Psoas muscle (tissue), 8 donors: ENCODE data around the gene SMC5. TPM values are rescaled to one million over a fixed set of nuclear protein-coding genes. Genes with fewer than 3 reads are reported as not detected.

ENCODE experiments used
- ATAC-seq, 4 donors: fragments of 200-7000 bp; cut with Tn5 transposase; one replicate each; pipeline ENCODE4 v1.9.1; 2020; ENCODE audit warnings: moderate library complexity in 3 of 4, mild to moderate bottlenecking in 2 of 4
- DNase-seq, 2 donors: peaks; one replicate each; pipeline ENCODE4 v3.0.0-alpha.2; 2020
- H3K27ac ChIP-seq: fragments of 200-600 bp; one replicate; pipeline ENCODE4 v1.8.0; 2022
- H3K27me3 ChIP-seq, 3 donors: fragments of 200-600 bp in 1 of 3; one replicate each; pipeline versions ENCODE4 v1.6.1 to v1.8.0; 2013 to 2022; ENCODE audit warnings: low read length in 2 of 3, mild to moderate bottlenecking in 2 of 3, moderate library complexity in 1 of 3; ENCODE audit not compliant: insufficient read depth in 3 of 3
- H3K36me3 ChIP-seq, 2 donors: fragments of 200-600 bp in 1 of 2; one replicate each; pipeline versions ENCODE4 v1.6.1 to v1.8.0; 2013 to 2022; ENCODE audit warnings: low read depth in 1 of 2, mild to moderate bottlenecking in 1 of 2, moderate library complexity in 1 of 2; ENCODE audit not compliant: insufficient read depth in 1 of 2
- H3K4me1 ChIP-seq: fragments of 200-600 bp; one replicate; pipeline ENCODE4 v1.8.0; 2022
- H3K4me3 ChIP-seq: fragments of 200-600 bp; one replicate; pipeline ENCODE4 v1.8.0; 2022; ENCODE audit warnings: mild to moderate bottlenecking
- H3K9me3 ChIP-seq: fragments of 200-600 bp; one replicate; pipeline ENCODE4 v1.8.0; 2022
- WGBS, 3 donors: extraction: QIAGEN DNeasy Blood & Tissue Kit; methylation state at CpG; one replicate each; pipeline versions ENCODE4 v1.1.6 to v1.1.7; 2013; 5-methylcytosine and 5-hydroxymethylcytosine counted together
- intact Hi-C, 2 donors: fragments of 100-400 bp; cut with DNase I; formaldehyde crosslinking; loops; one replicate each; pipeline versions ENCODE4 v1.11.0 to v1.14.2; 2022
- polyA plus RNA-seq, 3 donors: library from polyadenylated mRNA; stranded (reverse); fragments of 200-250 nt; gene quantifications; one replicate each; pipeline ENCODE4 v1.2.3, GENCODE V29; 2013
- total RNA-seq, 4 donors: library from RNA; stranded (reverse); fragmentation: NEBNext Ultra II Directional in 2 of 4; extraction: Animal tissue kit (Norgen Biotek cat#: 25700) in 2 of 4; gene quantifications; one replicate each; pipeline versions ENCODE4 v1.2.1 to v1.2.4, GENCODE V29; 2021 to 2023
- TF ChIP-seq, protein P1 (sequence below): fragments of 200-600 bp; IDR thresholded peaks from one replicate; pipeline ENCODE4 v1.8.0; 2022; ENCODE audit warnings: antibody characterized with exemption
- donor health status: healthy with polysubstance abuse.
- donor health status: DM: no; HTN: no; CAD: no; lungs with moderate emphysema.
- donor health status: Bipolar disorder and iron deficiency.
- donor health status: healthy.
- donor health status: DM: yes; HTN: yes; CAD: no.
- donor health status: DM: no; HTN: no; CAD: no.
- donor health status: DM: no; HTN: no; CAD: no.
- donor health status: DM: yes; HTN: yes; CAD: no.

The SMC5 gene
- total and polyA plus RNA-seq, 7 donors, result 5.5 to 21.0 (median 18.1) TPM

DNA sequence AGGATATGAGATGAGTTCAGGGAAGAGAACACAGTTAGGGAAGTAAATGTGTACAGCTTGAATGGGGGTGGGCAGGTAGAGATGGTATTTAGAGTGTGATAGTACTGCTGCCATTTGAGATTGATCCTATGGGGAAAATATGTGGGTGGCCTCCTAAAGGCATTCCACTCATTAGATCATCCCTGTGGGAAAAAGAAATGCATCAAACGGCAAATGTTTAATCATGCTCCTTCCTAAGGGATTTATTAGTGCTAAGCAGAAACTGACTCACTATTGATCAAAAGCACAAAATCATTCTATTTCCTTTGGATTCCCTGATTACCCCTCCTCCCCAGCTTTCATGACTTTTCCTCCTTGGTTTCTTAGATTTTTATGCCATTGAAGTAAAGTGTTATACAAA, 36.4 kb upstream of the SMC5 start:
- H3K27ac ChIP-seq, result no peak overlapping the region
- no peaks in the 10 kb centered on the region for H3K27me3 ChIP-seq
- H3K4me3 ChIP-seq, result no peak overlapping the region
- no peaks in the 10 kb centered on the region for H3K36me3 ChIP-seq
- 77 to 84% (median 80%) methylated on average over 1 of the region's 1 CpG for WGBS, 3 donors
- TF ChIP-seq, protein P1, sequence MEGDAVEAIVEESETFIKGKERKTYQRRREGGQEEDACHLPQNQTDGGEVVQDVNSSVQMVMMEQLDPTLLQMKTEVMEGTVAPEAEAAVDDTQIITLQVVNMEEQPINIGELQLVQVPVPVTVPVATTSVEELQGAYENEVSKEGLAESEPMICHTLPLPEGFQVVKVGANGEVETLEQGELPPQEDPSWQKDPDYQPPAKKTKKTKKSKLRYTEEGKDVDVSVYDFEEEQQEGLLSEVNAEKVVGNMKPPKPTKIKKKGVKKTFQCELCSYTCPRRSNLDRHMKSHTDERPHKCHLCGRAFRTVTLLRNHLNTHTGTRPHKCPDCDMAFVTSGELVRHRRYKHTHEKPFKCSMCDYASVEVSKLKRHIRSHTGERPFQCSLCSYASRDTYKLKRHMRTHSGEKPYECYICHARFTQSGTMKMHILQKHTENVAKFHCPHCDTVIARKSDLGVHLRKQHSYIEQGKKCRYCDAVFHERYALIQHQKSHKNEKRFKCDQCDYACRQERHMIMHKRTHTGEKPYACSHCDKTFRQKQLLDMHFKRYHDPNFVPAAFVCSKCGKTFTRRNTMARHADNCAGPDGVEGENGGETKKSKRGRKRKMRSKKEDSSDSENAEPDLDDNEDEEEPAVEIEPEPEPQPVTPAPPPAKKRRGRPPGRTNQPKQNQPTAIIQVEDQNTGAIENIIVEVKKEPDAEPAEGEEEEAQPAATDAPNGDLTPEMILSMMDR, result no peak
- H3K9me3 ChIP-seq, result no peaks in the 10 kb centered on the region
- intact Hi-C loops, result no loop called here
- no peak for ATAC-seq
- H3K4me1 ChIP-seq, result peaks cover under 1% of the 10 kb centered on the region
- no peak for DNase-seq

DNA sequence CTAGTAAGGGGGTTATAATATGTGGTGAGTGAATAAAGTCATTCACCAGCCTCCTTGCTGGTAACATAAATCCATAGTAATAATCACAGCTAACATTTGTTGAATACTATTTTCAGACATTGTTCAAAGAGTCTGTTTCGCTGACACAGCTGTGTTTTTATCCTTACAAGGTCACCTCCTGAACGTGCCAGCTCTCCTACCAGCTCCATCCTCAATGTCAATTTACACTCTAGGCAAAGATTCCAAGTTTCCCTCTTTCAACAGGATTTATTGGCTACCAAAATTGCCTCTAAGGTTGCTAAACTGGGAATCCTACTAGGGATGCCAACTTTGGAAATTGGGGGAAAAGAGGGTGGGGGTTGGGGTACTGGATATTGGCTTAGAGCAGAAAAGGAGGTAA, 30.7 kb upstream of the SMC5 start:
- H3K27me3 ChIP-seq, result no peaks in the 10 kb centered on the region
- H3K4me3 ChIP-seq, result no peak overlapping the region
- H3K9me3 ChIP-seq, result no peaks in the 10 kb centered on the region
- H3K36me3 ChIP-seq, result no peaks in the 10 kb centered on the region
- H3K4me1 ChIP-seq, result peaks cover 24% of the 10 kb centered on the region
- intact Hi-C loops, result loop anchor here (2.0 to 5.0 kb wide), 3 partner anchors 116 to 256 kb away; no protein-coding TSS in a partner anchor
- TF ChIP-seq, protein P1, result no peak
- WGBS, 3 donors, result 25 to 33% (median 26%) methylated on average over 2 of the region's 2 CpGs
- no peak for ATAC-seq
- H3K27ac ChIP-seq, result no peak overlapping the region
- DNase-seq, result no peak

GRCh38 chr9:70228611-70229010, 30.2 kb upstream of the SMC5 start:
- Histone ChIP-seq H3K4me1 (peaks cover 24% of the 10 kb centered on the region), H3K36me3 (no peaks in the 10 kb centered on the region), H3K9me3 (no peaks in the 10 kb centered on the region), H3K27me3 (no peaks in the 10 kb centered on the region), H3K27ac (peak overlapping the region; percentile 65), H3K4me3 (peak overlapping the region; percentile 38)
- intact Hi-C loops, result loop anchor here (2.0 to 5.0 kb wide), 3 partner anchors 116 to 256 kb away; no protein-coding TSS in a partner anchor
- no peak for DNase-seq
- TF ChIP-seq, protein P1, result no peak
- ATAC-seq, result peak in 1 of 4 donors; percentile 14
- 60 to 71% (median 64%) methylated on average over 2 of the region's 2 CpGs for WGBS, 3 donors

GRCh38 chr9:70229026-70229425, 29.8 kb upstream of the SMC5 start:
- no peaks in the 10 kb centered on the region for H3K36me3 ChIP-seq
- H3K27me3 ChIP-seq, result no peaks in the 10 kb centered on the region
- peak; percentile 63 to 86 (median 73) for ATAC-seq
- H3K4me1 ChIP-seq, result peaks cover 24% of the 10 kb centered on the region
- H3K27ac ChIP-seq, result peak overlapping the region; percentile 65
- no peaks in the 10 kb centered on the region for H3K9me3 ChIP-seq
- WGBS, 3 donors, result 28 to 48% (median 33%) methylated on average over 4 of the region's 4 CpGs
- intact Hi-C loops, result loop anchor here (2.0 to 5.0 kb wide), 3 partner anchors 117 to 257 kb away; no protein-coding TSS in a partner anchor
- TF ChIP-seq, protein P1, result no peak
- peak overlapping the region; percentile 38 for H3K4me3 ChIP-seq
- no peak for DNase-seq

GRCh38 chr9:70229579-70229978, 29.2 kb upstream of the SMC5 start:
- Histone ChIP-seq H3K4me3 (peak overlapping the region; percentile 38), H3K36me3 (no peaks in the 10 kb centered on the region), H3K4me1 (peaks cover 24% of the 10 kb centered on the region), H3K27ac (no peak overlapping the region), H3K27me3 (no peaks in the 10 kb centered on the region), H3K9me3 (no peaks in the 10 kb centered on the region)
- TF ChIP-seq, protein P1, result peak; percentile 47
- WGBS, 3 donors, result 43 to 46% (median 43%) methylated on average over 3 of the region's 3 CpGs
- intact Hi-C loops, result loop anchor here (2.0 to 5.0 kb wide), 3 partner anchors 117 to 257 kb away; no protein-coding TSS in a partner anchor
- peak in 2 of 4 donors; percentile 41 to 78 for ATAC-seq
- no peak for DNase-seq
